Measurements from ENCODE around the gene BCAS1.

The BCAS1 gene

GRCh38 chr20:54104781-54105180 lies 34.4 kb upstream of the BCAS1 start:
- no peak for DNase-seq
- Histone ChIP-seq H3K36me3 (no peaks in the 10 kb centered on the region), H3K27me3 (peaks cover 20% of the 10 kb centered on the region), H3K4me1 (no peaks in the 10 kb centered on the region), H3K9me3 (no peaks in the 10 kb centered on the region), H3K4me3 (ENCODE audit: low read depth, low read length) (no peak overlapping the region)
- TF ChIP-seq CTCF (IDR thresholded peaks at IDR 0.05; ENCODE audit: low read depth, low read length) = no peak

- Histone ChIP-seq H3K4me1 (no peaks in the 10 kb centered on the region), H3K4me3 (ENCODE audit: low read depth, low read length) (no peak overlapping the region), H3K27me3 (peaks cover 20% of the 10 kb centered on the region), H3K36me3 (no peaks in the 10 kb centered on the region), H3K9me3 (no peaks in the 10 kb centered on the region)
- TF ChIP-seq CTCF (IDR thresholded peaks at IDR 0.05; ENCODE audit: low read depth, low read length) = no peak
- no peak for DNase-seq
Observed at GRCh38 chr20:54103762-54104600, 33.6 kb upstream of the BCAS1 start.

- DNase-seq = peak; percentile 89
- TF ChIP-seq CTCF (IDR thresholded peaks at IDR 0.05; ENCODE audit: low read depth, low read length) = peak; percentile 99
- Histone ChIP-seq H3K9me3 (no peaks in the 10 kb centered on the region), H3K4me3 (ENCODE audit: low read depth, low read length) (no peak overlapping the region), H3K27me3 (peaks cover 20% of the 10 kb centered on the region), H3K36me3 (no peaks in the 10 kb centered on the region), H3K4me1 (no peaks in the 10 kb centered on the region)
Observed at GRCh38 chr20:54103067-54103761, 32.8 kb upstream of the BCAS1 start.

GRCh38 chr20:54102543-54102942 lies 32.1 kb upstream of the BCAS1 start:
- Histone ChIP-seq H3K9me3 (no peaks in the 10 kb centered on the region), H3K4me1 (no peaks in the 10 kb centered on the region), H3K4me3 (ENCODE audit: low read depth, low read length) (no peak overlapping the region), H3K36me3 (no peaks in the 10 kb centered on the region), H3K27me3 (peaks cover 20% of the 10 kb centered on the region)
- no peak for TF ChIP-seq CTCF (IDR thresholded peaks at IDR 0.05; ENCODE audit: low read depth, low read length)
- DNase-seq = no peak

GRCh38 chr20:54100563-54100962 lies 30.2 kb upstream of the BCAS1 start:
- no peak for TF ChIP-seq CTCF (IDR thresholded peaks at IDR 0.05; ENCODE audit: low read depth, low read length)
- Histone ChIP-seq H3K9me3 (no peaks in the 10 kb centered on the region), H3K27me3 (peaks cover 14% of the 10 kb centered on the region), H3K4me3 (ENCODE audit: low read depth, low read length) (no peak overlapping the region), H3K36me3 (no peaks in the 10 kb centered on the region), H3K4me1 (no peaks in the 10 kb centered on the region)
- DNase-seq = no peak

- TF ChIP-seq CTCF (IDR thresholded peaks at IDR 0.05; ENCODE audit: low read depth, low read length) = no peak
- Histone ChIP-seq H3K9me3 (no peaks in the 10 kb centered on the region), H3K4me1 (no peaks in the 10 kb centered on the region), H3K27me3 (peaks cover 7% of the 10 kb centered on the region), H3K36me3 (no peaks in the 10 kb centered on the region), H3K4me3 (ENCODE audit: low read depth, low read length) (no peak overlapping the region)
- no peak for DNase-seq
Observed at GRCh38 chr20:54099894-54100293, 29.5 kb upstream of the BCAS1 start.
